MG63 (cell line): ENCODE measurements around the gene PBX1. TPM values are rescaled to one million over a fixed set of nuclear protein-coding genes. Genes with fewer than 3 reads are reported as not detected.

Experiments used
- DNase-seq: peaks from one replicate; pipeline ENCODE4 v3.0.0-alpha.2; 2020
- H3K27me3 ChIP-seq: fragments of 250-450 bp; sonication (Bioruptor Pico); 2 replicates; pipeline ENCODE4 v1.5.1; 2020; ENCODE audit warnings: mild to moderate bottlenecking, moderate library complexity
- H3K36me3 ChIP-seq: fragments of 250-450 bp; sonication (Bioruptor Pico); 2 replicates; pipeline ENCODE4 v1.5.1; 2020; ENCODE audit warnings: mild to moderate bottlenecking, moderate library complexity
- H3K4me3 ChIP-seq: fragments of 250-450 bp; sonication (Bioruptor Pico); 2 replicates; pipeline ENCODE4 v1.5.1; 2020; ENCODE audit warnings: mild to moderate bottlenecking, moderate library complexity
- H3K9me3 ChIP-seq: fragments of 250-450 bp; sonication (Bioruptor Pico); 2 replicates; pipeline ENCODE4 v1.5.1; 2020; ENCODE audit warnings: mild to moderate bottlenecking, moderate library complexity
- total RNA-seq: library from RNA; depleted of rRNA; stranded (reverse); fragments of >200 nt; shearing (Covaris generic); gene quantifications from 2 replicates; pipeline ENCODE4 v1.2.3, GENCODE V29; 2014; ENCODE audit warnings: low replicate concordance

Gene PBX1
- total RNA-seq, 1 experiment from 2014 or later: 0.36 TPM

- no peak overlapping the region for H3K4me3 ChIP-seq
Observed at GRCh38 chr1:164726235-164726634, 167.3 kb downstream of the PBX1 start.

GRCh38 chr1:164728719-164729118 is 169.7 kb downstream of the PBX1 start:
- Histone ChIP-seq H3K36me3 (no peaks in the 10 kb centered on the region), H3K4me3 (no peak overlapping the region), H3K27me3 (no peaks in the 10 kb centered on the region), H3K9me3 (no peaks in the 10 kb centered on the region)
- no peak for DNase-seq

More at GRCh38 chr1:164726235-164726634, 167.3 kb downstream of the PBX1 start:
- no peaks in the 10 kb centered on the region for H3K27me3 ChIP-seq
- H3K9me3 ChIP-seq: no peaks in the 10 kb centered on the region
- H3K36me3 ChIP-seq: no peaks in the 10 kb centered on the region
- no peak for DNase-seq

- Histone ChIP-seq H3K27me3 (no peaks in the 10 kb centered on the region), H3K9me3 (no peaks in the 10 kb centered on the region), H3K36me3 (no peaks in the 10 kb centered on the region), H3K4me3 (no peak overlapping the region)
- DNase-seq: no peak
Observed at GRCh38 chr1:164731161-164731876, 172.3 kb downstream of the PBX1 start.

- H3K36me3 ChIP-seq: no peaks in the 10 kb centered on the region
- no peak for DNase-seq
- no peaks in the 10 kb centered on the region for H3K9me3 ChIP-seq
- H3K4me3 ChIP-seq: no peak overlapping the region
- no peaks in the 10 kb centered on the region for H3K27me3 ChIP-seq
Observed at GRCh38 chr1:164733070-164733469, 174.1 kb downstream of the PBX1 start.

- DNase-seq: no peak
- Histone ChIP-seq H3K9me3 (no peaks in the 10 kb centered on the region), H3K27me3 (no peaks in the 10 kb centered on the region), H3K4me3 (no peak overlapping the region), H3K36me3 (no peaks in the 10 kb centered on the region)
Observed at GRCh38 chr1:164733734-164734133, 174.8 kb downstream of the PBX1 start.

- no peaks in the 10 kb centered on the region for H3K27me3 ChIP-seq
- DNase-seq: no peak
- H3K36me3 ChIP-seq: no peaks in the 10 kb centered on the region
- no peak overlapping the region for H3K4me3 ChIP-seq
- no peaks in the 10 kb centered on the region for H3K9me3 ChIP-seq
Observed at GRCh38 chr1:164735315-164736052, 176.5 kb downstream of the PBX1 start.

- no peak for DNase-seq
- no peaks in the 10 kb centered on the region for H3K36me3 ChIP-seq
- H3K4me3 ChIP-seq: no peak overlapping the region
- no peaks in the 10 kb centered on the region for H3K9me3 ChIP-seq
- H3K27me3 ChIP-seq: no peaks in the 10 kb centered on the region
Observed at GRCh38 chr1:164736137-164736536, 177.2 kb downstream of the PBX1 start.

- H3K9me3 ChIP-seq: no peaks in the 10 kb centered on the region
- H3K36me3 ChIP-seq: no peaks in the 10 kb centered on the region
- no peak for DNase-seq
- no peak overlapping the region for H3K4me3 ChIP-seq
- no peaks in the 10 kb centered on the region for H3K27me3 ChIP-seq
Observed at GRCh38 chr1:164739189-164739588, 180.2 kb downstream of the PBX1 start.

GRCh38 chr1:164740000-164740526 is 181.1 kb downstream of the PBX1 start:
- H3K27me3 ChIP-seq: no peaks in the 10 kb centered on the region
- DNase-seq: no peak
- H3K9me3 ChIP-seq: no peaks in the 10 kb centered on the region
- no peak overlapping the region for H3K4me3 ChIP-seq
- H3K36me3 ChIP-seq: no peaks in the 10 kb centered on the region

- no peaks in the 10 kb centered on the region for H3K9me3 ChIP-seq
- no peaks in the 10 kb centered on the region for H3K36me3 ChIP-seq
- no peak for DNase-seq
- H3K4me3 ChIP-seq: no peak overlapping the region
- no peaks in the 10 kb centered on the region for H3K27me3 ChIP-seq
Observed at GRCh38 chr1:164742745-164743144, 183.8 kb downstream of the PBX1 start.

GRCh38 chr1:164743976-164744375 is 185.0 kb downstream of the PBX1 start:
- no peak for DNase-seq
- no peak overlapping the region for H3K4me3 ChIP-seq
- no peaks in the 10 kb centered on the region for H3K27me3 ChIP-seq
- no peaks in the 10 kb centered on the region for H3K36me3 ChIP-seq
- no peaks in the 10 kb centered on the region for H3K9me3 ChIP-seq

GRCh38 chr1:164745736-164746135 is 186.8 kb downstream of the PBX1 start:
- Histone ChIP-seq H3K9me3 (no peaks in the 10 kb centered on the region), H3K36me3 (no peaks in the 10 kb centered on the region), H3K27me3 (no peaks in the 10 kb centered on the region), H3K4me3 (no peak overlapping the region)
- DNase-seq: no peak

- Histone ChIP-seq H3K36me3 (no peaks in the 10 kb centered on the region), H3K4me3 (no peak overlapping the region), H3K27me3 (no peaks in the 10 kb centered on the region), H3K9me3 (no peaks in the 10 kb centered on the region)
- DNase-seq: no peak
Observed at GRCh38 chr1:164746632-164747031, 187.6 kb downstream of the PBX1 start.

- no peak overlapping the region for H3K4me3 ChIP-seq
- no peak for DNase-seq
- no peaks in the 10 kb centered on the region for H3K9me3 ChIP-seq
- H3K27me3 ChIP-seq: no peaks in the 10 kb centered on the region
- H3K36me3 ChIP-seq: no peaks in the 10 kb centered on the region
Observed at GRCh38 chr1:164748253-164748899, 189.4 kb downstream of the PBX1 start.

GRCh38 chr1:164753521-164754077 is 194.6 kb downstream of the PBX1 start:
- H3K36me3 ChIP-seq: no peaks in the 10 kb centered on the region
- no peaks in the 10 kb centered on the region for H3K27me3 ChIP-seq
- DNase-seq: no peak
- H3K9me3 ChIP-seq: no peaks in the 10 kb centered on the region
- no peak overlapping the region for H3K4me3 ChIP-seq

- H3K4me3 ChIP-seq: no peak overlapping the region
- H3K27me3 ChIP-seq: no peaks in the 10 kb centered on the region
- no peaks in the 10 kb centered on the region for H3K36me3 ChIP-seq
- no peaks in the 10 kb centered on the region for H3K9me3 ChIP-seq
- no peak for DNase-seq
Observed at GRCh38 chr1:164754088-164754600, 195.2 kb downstream of the PBX1 start.

- no peak overlapping the region for H3K4me3 ChIP-seq
Observed at GRCh38 chr1:164755690-164756089, 196.7 kb downstream of the PBX1 start.

More at GRCh38 chr1:164755690-164756089, 196.7 kb downstream of the PBX1 start:
- DNase-seq: no peak
- Histone ChIP-seq H3K9me3 (no peaks in the 10 kb centered on the region), H3K27me3 (no peaks in the 10 kb centered on the region), H3K36me3 (no peaks in the 10 kb centered on the region)
